NCI-H226 (cell line): ENCODE measurements around the gene VSIG2.
A peak's percentile ranks its signal among the peaks of the same experiment; 100 is the strongest.

ENCODE experiments used
- DNase-seq: peaks from one replicate; pipeline ENCODE4 v3.0.0-alpha.2; 2015

VSIG2 gene

DNA sequence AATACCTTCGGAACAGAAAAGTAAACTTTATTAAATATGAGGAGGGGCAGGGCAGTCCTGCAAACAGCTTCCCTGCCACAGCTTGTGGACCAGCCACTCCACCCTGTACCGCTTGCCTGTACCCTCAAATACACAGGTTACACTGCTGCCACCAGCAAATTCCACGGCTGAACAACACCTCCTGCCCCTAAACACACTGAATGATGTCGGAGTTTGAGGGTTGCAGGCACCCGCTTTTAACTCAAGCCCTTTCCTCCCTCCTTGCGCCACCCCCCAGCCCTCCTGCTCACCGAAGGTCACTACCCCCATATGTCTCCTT is 4.0 kb downstream of the VSIG2 start:
- DNase-seq, result no peak

DNA sequence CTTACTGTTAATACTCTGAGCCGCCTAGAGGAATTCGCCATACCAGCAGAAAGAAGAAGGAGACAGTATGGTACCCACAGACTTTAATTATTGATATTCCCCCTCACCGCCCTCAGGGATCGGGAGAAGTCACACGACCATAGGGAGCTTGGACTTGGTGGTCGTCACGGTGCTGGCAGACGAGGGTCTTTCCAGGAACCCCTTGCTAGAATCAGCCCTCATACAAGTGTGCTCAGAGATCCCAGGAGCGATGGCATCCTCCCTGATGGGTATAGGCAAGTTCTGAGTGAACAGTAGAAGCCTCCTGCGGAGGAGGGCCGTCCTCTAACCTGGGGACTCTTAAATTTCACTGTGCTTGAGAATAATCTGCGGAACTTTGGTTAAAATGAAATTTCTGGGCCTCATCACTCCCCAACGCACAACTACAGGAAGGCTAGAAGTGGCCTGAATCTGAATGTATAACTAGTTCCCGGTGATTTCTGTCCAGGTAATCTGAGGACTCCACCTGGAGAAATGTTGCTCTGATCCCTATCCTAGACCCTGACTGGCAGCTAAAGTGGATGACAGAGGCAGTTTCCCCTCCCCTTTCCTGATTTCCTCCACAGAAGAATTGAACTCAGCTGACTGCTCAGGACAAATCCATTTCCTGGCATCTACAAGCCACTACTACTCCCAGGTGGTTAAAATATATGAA is 4.5 kb downstream of the VSIG2 start:
- no peak for DNase-seq

DNA sequence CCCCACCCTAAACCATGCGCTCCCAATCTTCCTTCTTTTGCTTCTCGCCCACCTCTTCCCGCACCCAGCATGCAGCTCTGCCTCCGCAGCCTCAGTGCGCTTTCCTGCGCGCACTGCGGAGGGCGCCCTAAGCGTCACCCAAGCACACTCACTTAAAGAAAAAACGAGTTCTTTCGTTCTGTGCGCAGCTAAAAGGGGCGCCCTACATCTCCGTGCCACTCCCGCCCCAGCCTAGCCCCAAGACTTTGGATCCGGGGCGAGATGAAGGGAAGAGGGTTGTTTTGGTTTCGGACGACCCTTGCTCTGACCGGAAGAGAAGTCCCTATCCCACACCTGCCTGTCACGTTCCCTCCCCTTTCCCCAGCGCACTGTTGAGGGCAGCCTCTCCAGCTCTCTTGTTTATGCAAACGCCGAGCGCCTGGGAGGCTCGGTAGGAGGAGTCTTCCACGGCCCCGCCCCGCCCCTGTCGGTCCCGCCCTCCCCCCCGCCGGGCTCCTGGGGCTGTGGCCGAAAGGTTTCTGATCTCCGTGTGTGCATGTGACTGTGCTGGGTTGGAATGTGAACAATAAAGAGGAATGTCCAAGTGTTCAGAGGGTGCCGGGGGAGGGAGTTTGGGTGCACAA is 5.3 kb downstream of the VSIG2 start:
- DNase-seq, result peak; percentile 86

DNA sequence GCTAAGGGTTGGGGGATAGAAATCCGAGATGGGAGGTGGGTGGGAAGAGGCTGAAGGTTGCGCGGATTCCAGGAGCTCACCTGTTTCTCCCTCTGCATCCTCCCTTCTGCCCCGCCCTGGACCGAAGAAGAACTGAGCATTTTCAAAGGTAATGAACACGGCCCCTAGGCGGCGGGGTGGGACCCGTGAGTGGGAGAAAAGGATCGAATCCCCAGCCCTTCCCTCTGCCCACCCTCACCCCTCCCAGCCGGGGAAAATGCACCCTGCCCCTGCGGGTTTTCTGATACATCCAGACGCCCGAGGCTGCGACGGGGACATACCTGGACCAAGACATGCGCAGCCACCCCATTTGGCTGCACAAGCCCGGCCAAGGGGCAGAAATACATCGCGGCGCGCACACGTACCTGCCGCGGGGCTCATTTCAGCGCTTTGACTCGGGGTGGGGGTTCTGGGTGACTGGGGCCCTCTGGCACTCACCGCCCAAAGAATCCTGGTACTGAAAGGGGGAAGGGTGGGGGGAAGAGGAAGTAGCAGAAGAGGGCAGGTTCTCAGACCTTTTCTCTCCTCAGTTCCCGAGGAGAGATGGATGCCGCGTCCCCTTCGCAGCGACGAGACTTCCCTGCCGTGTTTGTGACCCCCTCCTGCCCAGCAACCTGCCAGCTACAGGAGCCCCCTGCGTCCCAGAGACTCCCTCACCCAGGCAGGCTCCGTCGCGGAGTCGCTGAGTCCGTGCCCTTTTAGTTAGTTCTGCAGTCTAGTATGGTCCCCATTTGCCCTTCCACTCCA is 6.0 kb downstream of the VSIG2 start:
- DNase-seq, result no peak

DNA sequence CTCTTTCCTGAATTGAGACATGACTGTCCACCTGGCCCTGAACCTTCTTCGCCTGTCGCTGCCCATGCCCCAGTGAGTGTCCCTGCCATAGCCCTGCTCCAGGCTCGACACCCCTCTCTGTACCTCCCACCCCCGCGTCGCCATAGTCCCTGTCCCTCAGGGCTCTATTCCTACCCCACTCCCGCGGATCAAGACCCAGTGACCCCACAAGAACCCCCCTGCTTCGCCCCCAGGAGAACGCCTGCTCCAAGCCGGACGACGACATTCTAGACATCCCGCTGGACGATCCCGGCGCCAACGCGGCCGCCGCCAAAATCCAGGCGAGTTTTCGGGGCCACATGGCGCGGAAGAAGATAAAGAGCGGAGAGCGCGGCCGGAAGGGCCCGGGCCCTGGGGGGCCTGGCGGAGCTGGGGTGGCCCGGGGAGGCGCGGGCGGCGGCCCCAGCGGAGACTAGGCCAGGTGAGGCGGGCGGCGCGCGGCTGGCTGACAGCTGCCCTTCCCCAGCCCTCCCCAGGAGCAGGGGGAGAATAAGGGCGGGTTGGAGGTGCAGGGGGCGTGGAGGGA is 6.7 kb downstream of the VSIG2 start:
- no peak for DNase-seq

DNA sequence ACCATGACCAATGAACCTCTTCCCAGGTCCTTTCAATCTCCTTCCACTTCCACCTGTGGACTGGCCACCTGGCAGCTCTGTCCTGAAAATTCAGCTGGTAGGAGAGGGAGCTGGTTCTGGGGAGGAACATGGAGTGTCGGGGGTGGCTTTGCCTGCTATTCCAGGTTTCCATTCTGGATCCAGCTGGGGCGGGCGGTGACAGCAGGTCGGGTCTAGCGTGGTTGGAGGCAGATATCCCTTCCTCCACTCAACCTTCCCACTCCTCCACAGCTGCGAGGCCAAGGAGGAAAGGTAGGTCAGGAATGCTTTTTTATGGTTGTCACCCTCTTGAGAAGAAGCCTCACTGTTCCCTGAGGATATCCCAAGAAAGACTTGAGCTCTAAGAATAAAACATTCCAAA is 9.0 kb downstream of the VSIG2 start:
- DNase-seq, result no peak

DNA sequence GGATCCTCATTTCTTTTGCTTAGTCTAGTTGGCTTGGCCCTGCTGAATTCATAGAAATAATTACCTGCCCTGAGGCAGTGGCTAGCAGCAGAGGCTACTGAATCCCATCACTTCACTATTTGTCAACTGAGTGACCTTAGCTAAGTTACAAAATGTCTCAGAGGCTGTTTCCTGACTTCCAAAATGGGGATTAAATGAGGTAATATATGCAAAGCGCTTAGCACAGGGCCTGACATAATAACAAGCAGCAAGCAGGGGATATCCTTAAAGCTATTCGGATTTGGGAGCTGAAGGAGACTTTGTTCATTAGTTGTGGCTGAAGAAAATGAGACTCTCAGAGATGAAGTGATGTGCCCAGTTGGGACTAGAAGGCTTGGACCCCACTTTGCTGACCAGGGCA is 9.5 kb downstream of the VSIG2 start:
- no peak for DNase-seq

DNA sequence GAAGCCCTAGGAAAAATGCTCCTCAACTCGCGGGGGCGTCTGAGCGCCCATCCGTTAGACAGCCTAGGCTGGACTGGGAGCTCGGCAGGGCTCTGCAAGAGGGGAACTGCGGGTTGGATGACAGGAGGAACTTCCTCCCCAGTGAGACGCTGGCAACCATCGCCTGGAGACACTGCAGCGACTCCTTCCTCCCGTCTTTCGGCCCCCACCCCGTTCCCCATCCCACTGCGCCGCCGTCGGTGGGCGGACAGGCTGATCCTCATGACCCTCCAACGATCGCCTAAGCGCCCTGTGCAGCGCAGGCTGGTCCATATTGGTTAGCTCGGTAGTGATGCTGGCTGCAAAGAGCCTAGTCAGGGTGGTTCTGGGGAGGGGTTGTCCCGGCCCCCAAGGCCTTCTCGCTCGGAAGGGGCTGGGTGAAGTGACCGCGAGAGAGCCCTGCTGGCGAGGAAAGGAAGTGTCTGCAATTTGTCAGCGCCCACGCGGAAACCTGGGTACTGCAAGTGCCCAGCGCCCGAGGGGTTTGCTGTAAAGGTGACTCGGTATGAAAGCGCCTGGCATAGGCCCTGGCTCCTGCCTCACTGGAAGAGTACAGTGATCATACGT is 11.7 kb downstream of the VSIG2 start:
- DNase-seq, result no peak

DNA sequence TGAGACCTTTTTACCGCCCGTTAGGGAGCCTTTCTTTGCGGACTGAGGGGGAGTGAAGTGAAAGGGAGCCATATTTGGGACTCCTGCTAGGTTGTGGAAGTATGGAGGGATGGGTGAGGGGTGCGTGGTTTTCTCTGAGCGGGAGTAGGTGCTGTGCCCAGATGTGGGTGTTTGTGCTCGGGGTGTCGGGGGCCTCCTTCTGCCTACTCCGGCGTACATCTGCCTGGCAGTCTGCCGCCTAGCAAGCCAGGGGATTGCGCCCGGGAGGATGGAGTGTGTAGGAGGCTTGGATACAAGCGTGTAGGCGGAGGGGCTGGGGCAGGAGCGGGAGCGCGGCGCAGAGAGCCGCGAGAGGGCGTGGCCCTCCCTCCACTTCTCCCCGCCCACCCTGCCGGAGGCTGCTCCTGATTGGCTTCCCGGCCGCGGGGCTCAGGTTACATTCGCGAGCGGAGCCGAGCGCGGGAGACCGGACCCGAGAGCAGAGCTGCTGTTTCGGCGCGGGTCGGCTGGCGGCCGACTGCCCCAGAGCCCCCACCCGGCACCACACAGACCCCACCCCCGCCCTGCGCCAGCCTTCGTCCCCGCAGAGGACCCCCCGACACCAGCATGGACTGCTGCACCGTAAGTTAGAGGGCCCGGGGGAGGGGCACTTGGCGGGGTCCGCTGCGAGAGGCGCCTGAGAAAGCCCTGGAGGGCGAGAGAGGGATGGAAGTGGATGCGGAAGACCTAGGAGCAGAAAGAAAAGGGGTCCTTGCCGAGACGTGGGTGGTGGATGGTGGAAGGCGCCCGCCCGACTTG is 12.4 kb downstream of the VSIG2 start, which contains the start of gene NRGN:
NRGN (plus strand) TSS at position 464 of the 798 bp plus-strand sequence; CDS start at position 607, 143 bp downstream.
- DNase-seq, result peak; percentile 91

DNA sequence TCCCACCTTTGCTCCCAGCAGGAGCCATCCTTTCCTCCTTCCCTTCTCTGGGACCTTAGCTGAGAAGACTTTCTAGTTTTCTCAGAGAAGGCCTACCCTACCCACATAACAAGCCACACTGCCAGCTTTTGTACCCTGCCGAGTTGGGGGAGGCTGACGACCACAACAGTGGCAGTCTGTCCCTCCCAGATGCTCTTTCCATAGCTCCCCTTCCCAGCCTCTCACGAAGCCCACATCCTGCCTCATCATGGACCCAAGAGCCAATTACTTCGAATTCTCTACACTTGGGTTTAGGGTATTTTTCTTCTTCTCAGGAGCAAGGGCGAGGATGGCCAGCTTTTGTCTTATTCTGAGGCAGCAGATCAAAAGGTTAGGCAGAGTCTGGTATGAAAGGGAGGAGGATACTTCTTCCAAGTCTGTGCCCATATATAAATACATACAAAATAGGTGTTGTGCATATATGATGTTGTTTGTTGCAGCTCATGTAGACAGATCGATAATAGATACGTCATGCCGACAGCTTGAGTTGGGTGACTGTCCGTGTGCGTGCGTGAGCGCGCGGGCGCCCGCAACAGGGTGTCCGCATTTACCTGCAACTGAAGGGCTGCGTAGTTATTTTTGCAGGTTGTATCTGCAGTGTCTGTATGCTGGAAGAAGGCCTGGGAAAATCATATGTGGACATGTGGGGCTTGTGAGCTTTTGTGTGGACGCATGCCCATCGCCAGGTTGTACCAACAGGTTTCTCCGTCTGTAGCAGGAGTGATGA is 13.2 kb downstream of the VSIG2 start:
- no peak for DNase-seq

DNA sequence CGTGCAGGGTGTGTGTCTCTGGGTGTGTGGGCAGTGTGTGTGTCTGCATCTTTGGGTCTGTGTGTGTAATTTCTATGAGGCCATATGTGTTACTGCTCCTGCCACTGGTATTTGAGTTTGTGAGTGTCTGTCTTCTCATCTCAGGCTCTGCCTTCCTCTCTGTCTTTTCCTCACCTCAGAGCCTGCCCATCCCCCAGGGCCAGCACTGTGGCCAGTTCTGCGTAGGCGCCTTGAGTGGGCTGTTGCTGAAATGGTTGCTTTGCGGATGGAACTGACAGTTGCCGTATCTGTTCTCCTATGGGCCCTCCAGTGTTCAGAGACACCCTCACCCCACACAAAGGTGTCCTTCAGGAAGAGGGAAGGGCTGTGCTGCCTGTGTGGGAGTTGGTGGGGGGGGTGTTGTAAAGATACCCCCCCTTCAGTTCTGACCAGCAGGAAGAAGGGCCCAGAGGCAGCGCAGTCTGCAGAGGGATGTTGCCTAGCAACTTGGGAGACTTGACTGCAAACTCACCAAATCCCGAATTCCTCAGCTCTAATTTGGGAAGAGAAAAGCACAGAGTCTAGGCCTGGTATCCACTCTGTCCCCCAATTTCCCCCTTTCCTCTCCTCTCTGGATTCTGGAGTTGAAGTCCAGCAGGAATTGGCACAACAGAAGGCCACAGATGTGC is 14.3 kb downstream of the VSIG2 start:
- DNase-seq, result no peak

DNA sequence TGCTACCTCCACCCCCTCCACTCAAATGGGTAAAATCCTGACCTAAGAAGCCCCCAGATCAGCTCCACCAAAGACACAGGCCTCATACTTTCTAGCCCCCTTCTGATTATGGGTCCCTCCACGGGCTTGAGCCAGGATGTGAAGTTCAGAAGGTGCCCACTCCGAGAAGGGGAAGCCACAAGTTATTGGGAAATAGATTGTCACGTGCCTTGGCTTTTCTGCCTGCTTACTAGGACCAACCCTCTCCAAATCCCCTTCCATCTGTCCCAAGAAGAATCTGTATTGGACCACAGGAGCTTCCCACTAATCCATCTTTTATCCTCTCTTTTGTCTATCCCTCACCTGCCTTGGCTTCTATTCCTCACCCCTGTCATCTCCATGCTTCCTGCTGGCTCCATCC is 15.3 kb downstream of the VSIG2 start:
- DNase-seq, result no peak

DNA sequence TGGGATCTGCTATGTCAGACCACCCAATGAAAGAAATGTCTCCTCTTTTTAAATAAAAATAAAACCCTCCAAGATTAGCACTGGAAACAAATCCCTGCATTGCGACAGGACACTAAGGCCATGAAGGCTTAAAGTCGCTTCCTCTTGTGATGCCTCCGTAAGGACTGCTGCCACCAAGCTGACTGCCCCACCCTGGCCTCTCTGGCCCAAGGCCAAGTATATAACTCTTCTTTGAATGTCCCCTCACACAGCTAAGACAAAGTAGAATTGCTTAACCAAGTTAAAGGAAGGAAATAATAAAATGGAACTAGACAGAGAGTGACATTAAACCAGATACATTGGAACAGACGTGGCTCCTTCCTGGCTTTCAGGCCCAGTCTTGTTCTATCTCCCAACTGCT is 19.8 kb downstream of the VSIG2 start:
- DNase-seq, result no peak

DNA sequence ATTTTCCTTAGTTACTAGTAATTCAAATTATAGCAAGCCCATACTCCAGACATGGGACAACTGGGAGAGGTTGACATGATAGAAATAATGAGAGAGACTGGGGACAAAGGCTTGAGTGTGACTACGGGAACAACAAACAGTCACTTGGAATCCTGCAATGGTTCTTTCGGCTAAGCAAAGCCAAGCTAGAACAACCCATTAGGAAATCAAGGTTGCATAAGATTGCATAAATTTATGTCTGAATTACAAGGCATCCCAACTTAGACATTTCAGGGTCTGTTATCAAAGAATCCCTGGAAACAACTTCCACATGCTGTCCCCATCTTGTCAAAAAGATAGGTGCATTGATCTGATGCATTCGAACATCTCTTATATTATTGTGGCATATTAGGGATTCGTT is 22.5 kb downstream of the VSIG2 start:
- DNase-seq, result no peak

DNA sequence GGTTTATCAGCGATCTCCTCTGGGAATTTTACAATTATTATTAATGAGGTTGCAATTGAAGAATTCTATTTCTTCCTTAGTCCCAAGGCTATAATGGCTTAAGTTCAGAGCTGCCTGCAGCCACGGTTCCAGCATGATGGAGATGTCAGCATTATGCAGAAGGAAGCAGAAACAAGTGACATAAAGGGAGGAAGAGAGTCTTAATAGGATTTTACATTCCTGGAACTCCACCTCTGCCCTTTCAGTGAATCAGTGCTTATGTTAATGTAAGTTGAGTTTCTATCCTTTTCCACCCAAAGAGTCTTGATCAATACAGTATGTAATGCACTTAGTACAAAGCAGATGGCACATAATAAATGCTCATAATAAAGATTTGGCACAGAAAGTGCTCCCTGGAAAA is 23.9 kb downstream of the VSIG2 start:
- DNase-seq, result no peak

DNA sequence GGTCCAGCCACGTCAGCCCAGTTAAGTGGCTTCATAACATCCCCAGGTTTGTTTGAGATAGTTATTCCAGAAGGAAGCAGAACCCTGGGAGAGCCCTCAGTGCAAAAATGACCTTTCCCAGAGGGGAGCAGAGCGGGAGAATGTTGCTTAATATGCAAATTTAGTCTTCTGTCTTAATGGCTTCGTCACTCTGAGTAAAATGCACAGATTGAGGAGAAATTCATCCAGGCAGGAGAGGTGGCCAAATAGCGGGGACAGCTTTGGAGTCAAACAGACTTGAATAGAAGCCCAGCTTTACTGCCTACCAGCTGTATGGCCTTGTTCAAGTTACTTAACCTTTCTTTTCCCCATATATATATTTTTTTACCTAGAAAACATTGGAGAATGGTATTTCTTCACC is 24.6 kb downstream of the VSIG2 start:
- no peak for DNase-seq

DNA sequence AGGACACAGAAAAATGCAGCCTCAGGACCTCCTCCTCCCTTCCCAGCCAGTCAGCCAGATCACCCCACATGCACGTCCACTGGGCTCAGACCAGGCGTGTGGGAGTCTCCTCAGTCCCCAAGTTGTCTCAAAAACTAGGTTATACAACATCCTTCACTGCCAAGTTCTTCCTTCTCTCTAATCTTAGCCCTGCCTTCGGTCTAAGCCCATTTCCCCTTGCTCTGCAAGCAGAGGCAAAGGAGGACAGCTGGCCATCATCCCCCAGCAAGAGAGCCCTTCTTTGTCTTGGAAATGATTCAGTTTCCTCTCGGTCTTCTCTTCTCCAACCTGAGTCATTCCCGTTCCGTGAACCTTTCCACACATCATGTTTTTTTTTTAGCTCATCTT is 26.3 kb downstream of the VSIG2 start:
- peak; percentile 45 for DNase-seq

DNA sequence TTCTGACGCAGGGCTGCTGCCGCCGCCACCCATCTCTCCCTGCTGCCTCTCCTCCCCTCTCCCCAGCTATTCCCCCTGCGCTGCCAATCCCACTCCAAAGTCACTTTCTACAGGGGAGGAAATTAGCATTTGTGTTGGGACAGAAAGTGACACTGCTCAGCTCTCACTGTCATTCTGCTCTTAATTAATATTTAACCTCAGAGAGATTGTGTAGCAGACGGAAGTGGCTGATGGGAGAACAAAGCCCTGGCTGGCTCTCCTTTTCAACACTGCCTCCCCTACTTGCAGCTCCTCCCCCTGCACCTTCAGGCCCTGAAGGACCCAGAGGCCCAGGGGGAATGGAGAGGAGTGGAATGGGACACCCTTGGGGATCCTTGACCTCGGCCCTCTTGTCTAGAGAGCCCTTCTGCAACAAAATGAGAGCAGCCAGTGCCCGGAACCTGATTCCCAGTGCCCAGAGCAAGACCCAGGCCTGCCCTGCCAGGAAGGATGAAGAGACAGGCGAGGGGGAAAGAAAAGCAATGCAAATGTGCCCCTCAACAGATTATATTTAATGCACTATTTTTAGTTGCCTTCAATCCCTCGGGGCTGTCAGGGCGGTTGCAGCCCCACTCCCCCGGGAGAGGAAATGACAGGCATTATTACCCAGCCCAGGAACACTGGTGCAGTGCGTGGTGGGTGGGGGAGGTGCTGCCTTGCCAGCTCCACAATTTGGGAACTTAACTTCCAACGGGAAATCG is 26.9 kb downstream of the VSIG2 start:
- DNase-seq, result no peak

DNA sequence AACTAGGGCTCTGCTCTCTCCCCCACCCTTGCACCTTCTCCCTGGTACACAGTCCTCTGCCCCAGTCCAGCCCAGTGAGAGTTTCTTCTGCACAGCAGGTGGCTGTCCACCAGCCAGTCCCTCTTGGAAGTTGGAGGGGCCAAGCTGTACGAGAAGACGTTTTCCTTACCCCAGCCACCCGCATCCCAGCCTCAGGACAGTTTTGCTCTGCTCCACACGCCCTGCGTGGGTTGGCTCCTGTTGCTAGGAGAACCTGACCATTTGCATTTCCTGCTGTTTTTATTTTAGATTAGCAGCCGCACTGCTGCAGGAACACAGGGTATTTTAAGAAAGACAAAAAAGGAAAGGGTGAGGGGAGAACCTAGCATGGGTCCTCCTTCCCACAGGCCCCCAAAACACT is 29.9 kb downstream of the VSIG2 start:
- no peak for DNase-seq

DNA sequence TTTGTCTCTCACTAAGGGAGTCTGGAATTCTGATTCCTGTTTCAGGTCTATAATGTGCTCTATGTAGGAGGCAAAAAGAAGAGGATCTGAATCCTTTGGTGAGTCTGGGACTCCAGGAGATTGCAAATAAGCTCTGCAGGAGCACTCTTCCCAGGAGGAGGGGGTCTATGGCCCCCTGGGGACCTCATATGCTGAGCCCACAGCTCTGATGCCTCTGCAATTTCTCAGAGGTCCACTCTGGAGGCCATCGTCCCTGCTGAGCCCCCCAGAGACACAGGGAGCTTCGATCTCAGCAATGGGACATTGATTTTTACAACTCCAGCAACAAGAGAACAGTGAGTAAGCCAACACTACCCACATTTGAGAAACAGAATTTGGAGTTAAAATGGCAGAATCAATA is 32.5 kb downstream of the VSIG2 start:
- DNase-seq, result no peak

DNA sequence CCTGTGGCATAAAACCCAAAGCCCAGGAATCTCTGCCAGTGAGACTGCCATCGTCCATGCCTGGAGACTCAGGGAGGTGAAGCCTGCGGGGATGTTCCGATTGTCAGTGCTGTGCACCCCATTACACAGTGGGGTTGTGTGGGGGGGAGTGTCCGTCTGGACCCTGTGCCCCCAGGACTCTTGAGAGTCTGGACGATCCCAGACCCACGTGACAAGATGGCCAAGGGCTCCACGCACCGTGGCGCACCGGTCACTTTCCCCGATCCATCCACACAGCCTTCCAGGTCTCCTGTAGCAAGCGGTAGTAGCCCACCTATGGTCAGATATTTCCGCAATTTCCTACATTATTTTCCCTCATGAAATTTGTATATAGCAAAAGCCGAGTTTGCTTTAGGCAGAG is 33.3 kb downstream of the VSIG2 start:
- DNase-seq, result no peak
